ENCODE data around the gene OGFR.
A peak's percentile ranks its signal among the peaks of the same experiment; 100 is the strongest.

OGFR gene

DNA sequence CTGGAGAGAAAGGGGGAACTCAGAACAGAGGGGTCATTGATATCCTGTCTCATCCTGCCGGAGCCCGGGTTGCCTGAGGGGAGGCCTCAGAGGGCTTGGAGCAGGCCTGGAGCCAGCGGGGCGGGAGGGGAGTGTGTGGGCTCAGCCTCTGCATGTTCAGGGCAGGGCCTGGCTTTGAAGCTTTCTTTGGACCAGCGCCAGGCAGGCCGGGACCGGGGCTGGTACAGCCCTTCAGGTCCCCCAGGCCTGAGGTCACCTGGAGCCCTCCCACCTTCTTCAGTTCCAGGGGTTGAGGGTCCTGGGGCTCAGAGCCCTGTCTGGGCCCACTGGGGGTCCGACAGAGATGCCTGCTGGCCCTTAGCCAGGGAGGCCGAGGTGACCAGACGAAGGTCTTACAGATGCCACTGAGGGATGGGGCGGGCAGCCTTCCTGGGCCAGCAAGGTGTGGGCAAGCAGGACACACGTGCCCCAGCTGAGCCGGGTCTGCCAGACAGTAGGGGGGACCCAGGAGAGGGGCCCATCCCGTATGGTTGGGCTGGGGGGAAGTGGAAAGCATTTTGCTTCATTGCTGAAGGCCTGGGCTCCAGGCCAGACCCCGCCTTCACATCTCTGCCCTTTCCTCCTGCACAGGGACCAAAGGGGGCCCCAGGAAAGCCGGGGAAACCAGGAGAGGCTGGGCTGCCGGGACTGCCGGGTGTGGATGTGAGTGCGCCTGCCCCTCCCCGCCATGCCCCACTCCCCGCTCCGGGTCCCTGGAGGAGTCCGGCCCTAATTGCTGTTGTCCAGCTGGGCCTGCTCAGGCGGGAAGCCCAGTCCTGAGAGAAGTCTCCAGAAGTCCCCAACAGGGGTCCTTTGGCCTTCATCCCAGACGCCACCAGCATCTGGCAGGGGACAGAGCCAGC lies 14.2 kb downstream of the OGFR start:
- Mint-ChIP-seq H3K9me3 (no peaks in the 10 kb centered on the region), H3K4me1 (peaks cover 26% of the 10 kb centered on the region), H3K4me3 (no peak overlapping the region), H3K27me3 (ENCODE audit: low read depth, poor library complexity) (peaks cover 32% of the 10 kb centered on the region), H3K36me3 (ENCODE audit: low read depth) (no peaks in the 10 kb centered on the region), H3K27ac (no peak overlapping the region)
- DNase-seq, result peak; percentile 47
- TF ChIP-seq, protein P1, sequence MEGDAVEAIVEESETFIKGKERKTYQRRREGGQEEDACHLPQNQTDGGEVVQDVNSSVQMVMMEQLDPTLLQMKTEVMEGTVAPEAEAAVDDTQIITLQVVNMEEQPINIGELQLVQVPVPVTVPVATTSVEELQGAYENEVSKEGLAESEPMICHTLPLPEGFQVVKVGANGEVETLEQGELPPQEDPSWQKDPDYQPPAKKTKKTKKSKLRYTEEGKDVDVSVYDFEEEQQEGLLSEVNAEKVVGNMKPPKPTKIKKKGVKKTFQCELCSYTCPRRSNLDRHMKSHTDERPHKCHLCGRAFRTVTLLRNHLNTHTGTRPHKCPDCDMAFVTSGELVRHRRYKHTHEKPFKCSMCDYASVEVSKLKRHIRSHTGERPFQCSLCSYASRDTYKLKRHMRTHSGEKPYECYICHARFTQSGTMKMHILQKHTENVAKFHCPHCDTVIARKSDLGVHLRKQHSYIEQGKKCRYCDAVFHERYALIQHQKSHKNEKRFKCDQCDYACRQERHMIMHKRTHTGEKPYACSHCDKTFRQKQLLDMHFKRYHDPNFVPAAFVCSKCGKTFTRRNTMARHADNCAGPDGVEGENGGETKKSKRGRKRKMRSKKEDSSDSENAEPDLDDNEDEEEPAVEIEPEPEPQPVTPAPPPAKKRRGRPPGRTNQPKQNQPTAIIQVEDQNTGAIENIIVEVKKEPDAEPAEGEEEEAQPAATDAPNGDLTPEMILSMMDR (IDR thresholded peaks at IDR 0.05), result no peak

DNA sequence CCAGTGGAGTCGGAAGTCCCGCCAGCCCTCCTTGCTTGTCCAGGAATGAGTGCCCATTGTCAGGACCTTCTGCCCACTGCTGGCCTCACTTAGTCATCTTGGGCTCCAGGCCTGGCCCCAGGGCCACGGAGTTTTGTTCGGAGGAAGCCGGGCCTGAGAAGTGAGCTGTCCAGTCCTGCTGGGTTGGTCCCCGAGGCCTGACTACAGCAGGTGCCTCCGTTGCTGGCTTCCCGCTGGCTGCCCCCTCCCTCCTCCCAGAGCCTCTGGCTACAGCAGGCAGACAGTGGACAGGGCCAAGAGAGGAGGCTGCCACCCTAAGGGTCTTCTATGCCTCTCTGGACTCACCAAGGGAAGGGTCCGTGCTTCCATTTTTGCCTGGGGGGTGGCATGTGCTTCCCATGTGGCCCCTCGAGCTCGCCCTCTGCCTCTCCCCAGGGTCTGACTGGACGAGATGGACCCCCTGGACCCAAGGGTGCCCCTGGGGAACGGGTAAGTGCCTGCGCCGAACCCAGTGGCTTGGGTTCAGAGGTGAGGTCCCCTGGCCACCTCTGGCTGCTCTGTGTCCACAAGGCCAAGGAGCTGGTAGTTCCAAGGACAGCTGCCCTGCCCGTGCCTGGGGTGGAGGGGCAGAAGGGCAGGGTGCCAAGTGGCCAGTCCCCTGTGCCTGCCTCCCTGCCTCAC lies 15.0 kb downstream of the OGFR start:
- no peak overlapping the region for H3K4me3 Mint-ChIP-seq
- no peak overlapping the region for H3K27ac Mint-ChIP-seq
- DNase-seq, result no peak
- no peaks in the 10 kb centered on the region for H3K36me3 Mint-ChIP-seq (ENCODE audit: low read depth)
- TF ChIP-seq, protein P1 (IDR thresholded peaks at IDR 0.05), result no peak
- peaks cover 32% of the 10 kb centered on the region for H3K27me3 Mint-ChIP-seq (ENCODE audit: low read depth, poor library complexity)
- no peaks in the 10 kb centered on the region for H3K9me3 Mint-ChIP-seq
- peaks cover 26% of the 10 kb centered on the region for H3K4me1 Mint-ChIP-seq

DNA sequence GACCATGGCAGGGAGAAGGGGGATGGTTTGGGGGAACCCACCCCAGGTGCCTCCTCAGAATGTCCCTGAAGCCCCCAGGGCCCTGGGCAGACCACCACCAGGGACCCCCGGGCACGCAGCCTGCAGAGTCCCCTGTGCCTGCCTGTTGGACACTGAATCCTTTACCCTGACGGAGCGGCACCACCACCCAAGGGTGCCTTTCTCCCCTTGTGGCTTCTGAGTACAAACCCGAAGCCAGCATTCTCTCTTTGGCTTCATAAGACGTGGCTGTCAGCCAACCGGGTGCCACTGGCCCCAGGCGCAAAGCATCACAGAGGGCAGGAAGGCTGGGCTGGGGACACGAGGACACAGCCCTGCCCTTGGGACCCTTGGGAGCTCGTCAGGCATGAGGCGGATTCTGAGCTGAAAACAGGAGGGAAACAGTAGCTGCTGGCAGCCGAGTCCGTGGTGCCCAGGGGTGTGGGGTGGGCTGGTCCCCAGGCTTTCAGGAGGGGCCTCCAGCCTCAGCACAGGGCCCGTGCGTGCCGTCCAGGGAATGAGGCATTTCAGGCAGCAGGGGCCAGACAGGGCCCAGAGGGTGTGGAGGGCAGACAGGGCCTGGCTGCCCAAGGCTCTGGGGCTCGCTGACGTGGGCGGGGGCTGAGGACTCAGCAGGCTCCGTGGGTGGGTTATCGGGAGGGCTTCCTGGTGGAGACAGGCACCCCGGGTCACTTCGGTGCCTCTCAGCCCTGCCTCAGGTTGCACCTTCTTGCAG lies 15.8 kb downstream of the OGFR start:
- DNase-seq, result no peak
- H3K27ac Mint-ChIP-seq, result no peak overlapping the region
- peaks cover 25% of the 10 kb centered on the region for H3K27me3 Mint-ChIP-seq (ENCODE audit: low read depth, poor library complexity)
- H3K4me3 Mint-ChIP-seq, result no peak overlapping the region
- TF ChIP-seq, protein P1 (IDR thresholded peaks at IDR 0.05), result no peak
- H3K36me3 Mint-ChIP-seq (ENCODE audit: low read depth), result no peaks in the 10 kb centered on the region
- H3K4me1 Mint-ChIP-seq, result peaks cover 21% of the 10 kb centered on the region
- no peaks in the 10 kb centered on the region for H3K9me3 Mint-ChIP-seq

DNA sequence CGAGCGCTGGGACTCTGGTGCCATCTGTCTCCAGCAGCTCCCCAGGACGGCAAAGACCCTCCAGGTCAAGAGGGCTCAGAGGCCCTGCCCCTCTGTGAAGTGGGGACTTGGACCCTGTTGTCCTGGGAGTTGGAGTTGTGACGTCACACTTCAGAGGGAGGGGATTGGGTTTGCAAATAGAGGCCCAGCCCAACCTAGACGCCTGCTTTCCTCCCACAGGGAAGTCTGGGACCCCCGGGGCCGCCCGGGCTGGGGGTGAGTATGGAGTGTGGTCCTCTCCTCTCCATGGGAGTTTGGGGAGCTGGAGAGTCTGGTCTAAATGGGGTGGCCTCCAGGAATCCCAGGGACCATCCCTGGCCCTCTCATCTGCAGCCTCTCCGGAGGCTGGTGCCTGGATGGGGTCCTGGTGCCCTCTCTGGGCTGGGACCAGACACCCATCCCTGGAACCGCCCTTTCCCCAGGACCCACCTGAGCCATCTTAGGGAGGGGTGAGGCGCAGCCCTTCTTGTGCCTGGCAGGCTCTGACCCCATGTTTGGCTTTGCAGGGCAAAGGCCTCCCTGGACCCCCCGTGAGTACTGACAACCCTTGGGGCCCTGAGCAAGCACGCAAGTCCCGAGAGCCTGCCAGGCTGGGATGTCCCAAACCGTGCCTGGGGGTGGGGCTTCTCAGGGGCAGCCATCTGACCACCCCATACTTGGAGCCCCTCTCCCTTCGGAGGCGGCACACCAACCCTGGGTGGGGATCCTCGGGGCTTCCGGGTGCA lies 16.5 kb downstream of the OGFR start:
- no peaks in the 10 kb centered on the region for H3K9me3 Mint-ChIP-seq
- H3K4me1 Mint-ChIP-seq, result peaks cover 13% of the 10 kb centered on the region
- no peak for DNase-seq
- H3K27ac Mint-ChIP-seq, result no peak overlapping the region
- peaks cover 18% of the 10 kb centered on the region for H3K27me3 Mint-ChIP-seq (ENCODE audit: low read depth, poor library complexity)
- H3K4me3 Mint-ChIP-seq, result no peak overlapping the region
- TF ChIP-seq, protein P1 (IDR thresholded peaks at IDR 0.05), result no peak
- H3K36me3 Mint-ChIP-seq (ENCODE audit: low read depth), result no peaks in the 10 kb centered on the region

DNA sequence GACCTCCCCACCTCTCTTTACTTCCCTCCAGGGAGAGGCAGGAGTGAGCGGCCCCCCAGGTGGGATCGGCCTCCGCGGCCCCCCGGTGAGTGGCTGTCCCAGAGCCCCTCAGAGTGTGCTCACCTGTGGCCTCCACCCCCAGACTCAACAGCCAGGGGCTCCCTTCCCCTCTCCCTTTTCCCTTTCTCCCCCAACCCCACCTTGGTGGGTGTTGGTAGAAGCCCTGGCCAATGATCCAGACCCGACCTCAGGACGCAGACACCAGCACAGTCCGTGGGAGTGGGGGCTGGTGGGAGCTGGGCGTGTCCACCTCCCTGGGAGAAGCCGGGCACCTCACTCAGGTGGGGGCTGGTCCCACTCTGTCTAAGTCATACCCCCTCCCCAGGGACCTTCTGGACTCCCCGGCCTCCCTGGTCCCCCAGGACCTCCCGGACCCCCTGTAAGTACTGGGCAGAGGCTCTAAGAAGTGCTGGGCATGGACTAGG lies 17.1 kb downstream of the OGFR start:
- DNase-seq, result no peak
- Mint-ChIP-seq H3K4me1 (peaks cover 13% of the 10 kb centered on the region), H3K4me3 (no peak overlapping the region), H3K36me3 (ENCODE audit: low read depth) (no peaks in the 10 kb centered on the region), H3K27me3 (ENCODE audit: low read depth, poor library complexity) (peaks cover 11% of the 10 kb centered on the region), H3K9me3 (no peaks in the 10 kb centered on the region), H3K27ac (no peak overlapping the region)
- TF ChIP-seq, protein P1 (IDR thresholded peaks at IDR 0.05), result no peak
